K562 (cell line): ENCODE data around the gene OBSCN. TPM values are rescaled to one million over a fixed set of nuclear protein-coding genes. Genes with fewer than 3 reads are reported as not detected.

Experiments used
- ATAC-seq: fragments of 200-7000 bp; cut with Tn5 transposase; 3 replicates; pipeline ENCODE4 v1.9.1; 2020; ENCODE audit warnings: moderate library complexity
- BruUV-seq: library from RNA; stranded (reverse); fragments of 400-500 nt; replicated peaks from 2 replicates; lab custom pipeline; 2021; lab: Mats Ljungman, UMichigan
- CTCF ChIA-PET: fragments of 300-600 bp; formaldehyde crosslinking; extraction: SDS; loops from one replicate; lab custom pipeline; 2021; ENCODE audit warnings: low intra/inter-chr PET ratio; lab: Yijun Ruan, JAX
- POLR2A ChIA-PET: fragments of 300-600, 350-650 bp; sonication (Branson Sonifier 250); formaldehyde crosslinking; extraction: SDS; loops from one replicate; lab custom pipeline; 2021; ENCODE audit warnings: antibody characterized with exemption, inconsistent platforms; lab: Yijun Ruan, JAX
- DNase-seq, 4 experiments: peaks; one replicate each; pipeline versions ENCODE4 v3.0.0 to v3.0.0-alpha.2; 2011 to 2018; ENCODE audit warnings: low spot score in 3 of 4, mixed read lengths in 3 of 4; ENCODE audit errors: extremely low read depth in 1 of 4
- FAIRE-seq: peaks from 2 replicates; lab custom pipeline; 2011; peaks lifted over from hg19 to GRCh38; lab: Jason Lieb, UNC
- H2AFZ ChIP-seq: 2 replicates; pipeline ENCODE4 v1.6.0; 2011; ENCODE audit warnings: low read depth, low read length, control low read depth, inconsistent platforms
- H3K27ac ChIP-seq: fragments of 200-600 bp; 3 replicates; pipeline ENCODE4 v1.8.0; 2011; ENCODE audit warnings: low read depth, mild to moderate bottlenecking, control low read depth, inconsistent platforms, low read length, moderate library complexity, mixed read lengths; ENCODE audit errors: extremely low read depth
- H3K27me3 ChIP-seq, 2 experiments: fragments of 300-600 bp in 1 of 2; 2 replicates in 1 of 2; 3 replicates in 1 of 2; pipeline versions ENCODE4 v1.6.0 to v1.8.0; 2011; ENCODE audit warnings: inconsistent platforms in 2 of 2, low read length in 2 of 2, mild to moderate bottlenecking in 1 of 2, mixed read lengths in 1 of 2, moderate library complexity in 1 of 2; ENCODE audit not compliant: control insufficient read depth in 2 of 2, insufficient read depth in 2 of 2
- H3K36me3 ChIP-seq: fragments of 300-600 bp; 3 replicates; pipeline ENCODE4 v1.8.0; 2011; ENCODE audit warnings: mild to moderate bottlenecking, low read length, inconsistent platforms; ENCODE audit not compliant: control insufficient read depth, insufficient read depth
- H3K4me1 ChIP-seq, 2 experiments: fragments of 200-600 bp in 1 of 2; replicated peaks in 1 of 2; 2 replicates in 1 of 2; 3 replicates in 1 of 2; pipeline versions ENCODE4 v1.5.1 to v1.8.0; 2011; ENCODE audit warnings: inconsistent platforms in 2 of 2, low read length in 2 of 2, mild to moderate bottlenecking in 1 of 2, mixed read lengths in 1 of 2, moderate library complexity in 1 of 2; ENCODE audit not compliant: control insufficient read depth in 2 of 2, insufficient read depth in 2 of 2
- H3K4me2 ChIP-seq: 2 replicates; pipeline ENCODE4 v1.6.1; 2011; ENCODE audit warnings: low read length, control low read depth, inconsistent platforms, mixed read lengths; ENCODE audit not compliant: insufficient read depth
- H3K4me3 ChIP-seq: fragments of 200-600 bp; sonication (generic), shearing (Covaris generic); 2 replicates; pipeline ENCODE4 v1.5.1; 2016; ENCODE audit warnings: control low read depth, inconsistent platforms
- H3K79me2 ChIP-seq: fragments of 200-600 bp; 3 replicates; pipeline ENCODE4 v1.8.0; 2011; ENCODE audit warnings: low read length, inconsistent platforms; ENCODE audit not compliant: control insufficient read depth, insufficient read depth
- H3K9ac ChIP-seq, 2 experiments: 2 replicates each; pipeline versions ENCODE4 v1.6.0 to v1.6.1; 2011; ENCODE audit warnings: low read depth in 2 of 2, low read length in 2 of 2, control low read depth in 1 of 2, inconsistent platforms in 1 of 2, mild to moderate bottlenecking in 1 of 2, mixed read lengths in 1 of 2; ENCODE audit not compliant: insufficient read depth in 1 of 2
- H3K9me1 ChIP-seq: one replicate; pipeline ENCODE4 v1.6.0; 2011; ENCODE audit warnings: inconsistent platforms, mild to moderate bottlenecking, low read length, moderate library complexity; ENCODE audit not compliant: control insufficient read depth, insufficient read depth
- H3K9me3 ChIP-seq: replicated peaks from 2 replicates; pipeline ENCODE4 v1.5.1; 2011; ENCODE audit warnings: low read depth, low read length, inconsistent platforms; ENCODE audit not compliant: control insufficient read depth, insufficient read depth
- H4K20me1 ChIP-seq: replicated peaks from 2 replicates; pipeline ENCODE4 v1.6.1; 2011; ENCODE audit warnings: low read length, inconsistent platforms, mixed read lengths; ENCODE audit not compliant: control insufficient read depth, insufficient read depth
- ATF3 ChIP-seq, 2 experiments: fragments of 450-650 bp in 1 of 2; sonication (generic) in 1 of 2; formaldehyde crosslinking in 1 of 2; IDR thresholded peaks in 1 of 2; conservative IDR thresholded peaks in 1 of 2; 2 replicates each; pipeline versions ENCODE4 v1.6.1 to v1.8.1; 2016 to 2023; ENCODE audit warnings: mild to moderate bottlenecking in 2 of 2, moderate library complexity in 2 of 2, inconsistent platforms in 1 of 2, missing genetic modification reagents in 1 of 2
- CBFA2T3 ChIP-seq: fragments of 450-650 bp; IDR thresholded peaks from 2 replicates; pipeline ENCODE4 v1.6.1; 2017
- CBX1 ChIP-seq: sonication (generic); IDR thresholded peaks from 2 replicates; pipeline ENCODE4 v1.6.1; 2016; ENCODE audit warnings: antibody characterized with exemption, low read depth, mild to moderate bottlenecking
- CSDE1 ChIP-seq, 2 experiments: fragments of 450-650 bp; IDR thresholded peaks; 2 replicates each; pipeline ENCODE4 v1.6.1; 2016; ENCODE audit warnings: mild to moderate bottlenecking in 1 of 2
- DIDO1 ChIP-seq: fragments of 450-650 bp; IDR thresholded peaks from 2 replicates; pipeline ENCODE4 v1.6.1; 2016; ENCODE audit warnings: low read depth, missing biosample characterization, missing genetic modification characterization
- E2F6 ChIP-seq, 2 experiments: IDR thresholded peaks; 2 replicates each; pipeline ENCODE4 v1.6.1; 2011; ENCODE audit warnings: borderline replicate concordance in 1 of 2, control low read depth in 1 of 2, low read depth in 1 of 2, low read length in 1 of 2, mild to moderate bottlenecking in 1 of 2, mixed read lengths in 1 of 2, moderate library complexity in 1 of 2; ENCODE audit not compliant: insufficient read depth in 1 of 2, insufficient read length in 1 of 2, poor library complexity in 1 of 2, severe bottlenecking in 1 of 2; ENCODE audit errors: extremely low read depth in 1 of 2
- FOXO4 ChIP-seq: fragments of 450-650 bp; formaldehyde crosslinking; IDR thresholded peaks from 2 replicates; pipeline ENCODE4 v1.4.0; 2020; ENCODE audit warnings: mild to moderate bottlenecking, moderate library complexity
- HDAC2 ChIP-seq: fragments of 450-650 bp; IDR thresholded peaks from 2 replicates; pipeline ENCODE4 v1.6.1; 2016; ENCODE audit warnings: mild to moderate bottlenecking
- L3MBTL2 ChIP-seq: fragments of 450-650 bp; IDR thresholded peaks from 2 replicates; pipeline ENCODE4 v1.6.1; 2016; ENCODE audit warnings: mild to moderate bottlenecking, moderate library complexity
- LEF1 ChIP-seq: fragments of 450-650 bp; IDR thresholded peaks from 2 replicates; pipeline ENCODE4 v1.6.1; 2016; ENCODE audit warnings: mild to moderate bottlenecking
- NFATC3 ChIP-seq: fragments of 450-650 bp; IDR thresholded peaks from 2 replicates; pipeline ENCODE4 v1.6.1; 2017; ENCODE audit warnings: mild to moderate bottlenecking
- NFIC ChIP-seq: fragments of 450-650 bp; IDR thresholded peaks from 2 replicates; pipeline ENCODE4 v1.6.1; 2017; ENCODE audit warnings: mild to moderate bottlenecking, inconsistent platforms
- RUNX1 ChIP-seq: sonication (generic); IDR thresholded peaks from 2 replicates; pipeline ENCODE4 v1.6.1; 2016; ENCODE audit warnings: antibody characterized with exemption, low read depth
- ZBED1 ChIP-seq: IDR thresholded peaks from 2 replicates; pipeline ENCODE4 v1.6.1; 2014
- ZNF124 ChIP-seq: sonication (generic); formaldehyde crosslinking; IDR thresholded peaks from 2 replicates; pipeline ENCODE4 v1.8.1; 2022; ENCODE audit warnings: missing genetic modification reagents
- ZNF311 ChIP-seq: fragments of 250-450 bp; sonication (Bioruptor Pico); IDR thresholded peaks from 2 replicates; pipeline ENCODE4 v1.4.0; 2020; ENCODE audit warnings: mild to moderate bottlenecking, moderate library complexity
- ZNF408 ChIP-seq: fragments of 250-450 bp; sonication (Bioruptor Pico); IDR thresholded peaks from 2 replicates; pipeline ENCODE4 v1.4.0; 2020; ENCODE audit warnings: low read depth, mild to moderate bottlenecking, moderate library complexity
- ZNF551 ChIP-seq: fragments of 250-450 bp; sonication (Bioruptor Pico); IDR thresholded peaks from 2 replicates; pipeline ENCODE4 v1.5.0; 2021; ENCODE audit warnings: mild to moderate bottlenecking, moderate library complexity
- ZNF780A ChIP-seq: fragments of 250-450 bp; sonication (Bioruptor Pico); IDR thresholded peaks from 2 replicates; pipeline ENCODE4 v1.5.0; 2021; ENCODE audit warnings: mild to moderate bottlenecking
- WGBS: fragments of 100-300 bp; shearing (Covaris generic); methylation state at CpG from one replicate; pipeline ENCODE4 v1.1.6; 2016; ENCODE audit warnings: low coverage, mixed read lengths; ENCODE audit not compliant: insufficient coverage; ENCODE audit errors: missing lambda C conversion rate; 5-methylcytosine and 5-hydroxymethylcytosine counted together
- in situ Hi-C: fragments of 300-500 bp; cut with MboI; formaldehyde crosslinking; loops from 4 replicates; pipeline ENCODE4 v1.15.0; 2018; ENCODE audit warnings: inconsistent platforms, mixed read lengths
- intact Hi-C: fragments of 100-400 bp; cut with micrococcal nuclease; formaldehyde crosslinking; loops from 2 replicates; pipeline ENCODE4 v1.14.2; 2022
- polyA plus RNA-seq, 8 experiments: library from polyadenylated mRNA; depleted of rRNA in 4 of 8; stranded (reverse) in 5 of 8; unstranded in 3 of 8; fragments of >200 nt; fragmentation: Nextera tagmentation in 2 of 8; fragmentation: Illumina TruSeq in 1 of 8; extraction: Ambion mirVana in 2 of 8; extraction: Trizol in 1 of 8; gene quantifications; 2 replicates each; pipeline versions ENCODE4 v1.2.1 to v1.2.3, GENCODE V29; 2011 to 2014; ENCODE audit warnings: inconsistent platforms in 1 of 8, missing spikeins in 1 of 8
- total RNA-seq, 7 experiments: library from RNA; depleted of rRNA in 6 of 7; stranded (reverse); fragments of >200 nt in 6 of 7; fragmentation: Illumina TruSeq in 2 of 7; extraction: Trizol in 2 of 7; gene quantifications; 2 replicates each; pipeline versions ENCODE4 v1.2.1 to v1.2.3, GENCODE V29; 2011 to 2021; ENCODE audit warnings: low replicate concordance in 1 of 7

Gene OBSCN
- total and polyA plus RNA-seq, 9 of the 15 experiments (the other 6 are each of a cell fraction or from before 2014, with no cell fraction given): 0.18 to 19.7 (median 3.6) TPM

- Histone ChIP-seq H3K9ac (0 out of 4 replicates have a peak overlapping the region, but pooled peaks of 1 of the 2 experiments have one; percentile 10), H2AFZ (no peak overlapping the region), H3K9me3 (peaks cover 8% of the 10 kb centered on the region; the same call in 1 of the 2 replicates), H3K9me1 (no peaks in the 10 kb centered on the region), H3K27ac (no peak overlapping the region), H3K4me1 (peaks cover 5 to 46% of the 10 kb centered on the region in 2 experiments; a peak in 3 of 5 replicates), H3K4me2 (no peak overlapping the region), H3K4me3 (no peak overlapping the region), H3K79me2 (no peaks in the 10 kb centered on the region), H4K20me1 (no peaks in the 10 kb centered on the region), H3K27me3 (peaks cover 2 to 22% of the 10 kb centered on the region in 2 experiments; a peak in 4 of 5 replicates), H3K36me3 (no peaks in the 10 kb centered on the region; the same call in 2 of the 3 replicates)
- in situ Hi-C loops: loop anchor here (10.0 kb wide), 1 partner anchor 112 kb away; a partner anchor contains a TSS
- 27% methylated on average over 8 of the region's 8 CpGs for WGBS
- FAIRE-seq: no peak
- BruUV-seq: no TSS peak
- CTCF ChIA-PET: no interaction called here
- POLR2A ChIA-PET: interaction anchor here (0.6 to 1.0 kb wide), 2 partner anchors 114 to 416 kb away, joined by 3 read pairs; no protein-coding TSS in a partner anchor
- intact Hi-C loops: loop anchor here (5.0 kb wide), 1 partner anchor 50 kb away; no protein-coding TSS in a partner anchor
- DNase-seq: no peak
- TF ChIP-seq E2F6 (IDR thresholded peaks at IDR 0.05; ENCODE audit: borderline replicate concordance in 1 of 2, extremely low read depth in 1 of 2, insufficient read depth in 1 of 2, insufficient read length in 1 of 2, low read depth in 1 of 2, low read length in 1 of 2, poor library complexity in 1 of 2, severe bottlenecking in 1 of 2): no peak
- TF ChIP-seq NFIC: no peak
- no peak for TF ChIP-seq DIDO1 (tag)
- TF ChIP-seq HDAC2: no peak
- TF ChIP-seq ZNF124: no peak
- no peak for TF ChIP-seq RUNX1
- TF ChIP-seq L3MBTL2: no peak
- no peak for TF ChIP-seq CSDE1 (IDR thresholded peaks at IDR 0.05)
- TF ChIP-seq ZNF311: no peak
- no peak for TF ChIP-seq ZNF408 (CRISPR knock-in tag)
- TF ChIP-seq ZBED1: no peak
- no peak for TF ChIP-seq FOXO4 (CRISPR knock-in tag)
- TF ChIP-seq LEF1: no peak
- TF ChIP-seq ZNF780A (CRISPR knock-in tag): no peak
- TF ChIP-seq ATF3 (IDR thresholded peaks at IDR 0.05): no peak
- no peak for TF ChIP-seq ATF3 (CRISPR knock-in tag; conservative IDR thresholded peaks at IDR 0.05)
- no peak for TF ChIP-seq NFATC3
- no peak for TF ChIP-seq CBFA2T3
- no peak for TF ChIP-seq CBX1
- TF ChIP-seq ZNF551 (CRISPR knock-in tag): no peak
- no peak for ATAC-seq
Measured at GRCh38 chr1:228342627-228343190, 134.9 kb downstream of the OBSCN start.
